Measurements from ENCODE around the gene CEP164.
"Not testable (repeated sequence)": the region's sequence is repeated elsewhere in the genome, so short reads cannot be mapped to it uniquely, and the experiment has no call there.

Gene CEP164

GRCh38 chr11:117399100-117399840 lies 71.6 kb downstream of the CEP164 start:
- not testable (repeated sequence) for DNase-seq

GRCh38 chr11:117405898-117406297 lies 78.2 kb downstream of the CEP164 start:
- not testable (repeated sequence) for DNase-seq

GRCh38 chr11:117407016-117407415 lies 79.4 kb downstream of the CEP164 start:
- no peak for DNase-seq

- no peak for DNase-seq
Measured at GRCh38 chr11:117408356-117408755, 80.7 kb downstream of the CEP164 start.

- DNase-seq = no peak
Measured at GRCh38 chr11:117409511-117409910, 81.9 kb downstream of the CEP164 start.

DNA sequence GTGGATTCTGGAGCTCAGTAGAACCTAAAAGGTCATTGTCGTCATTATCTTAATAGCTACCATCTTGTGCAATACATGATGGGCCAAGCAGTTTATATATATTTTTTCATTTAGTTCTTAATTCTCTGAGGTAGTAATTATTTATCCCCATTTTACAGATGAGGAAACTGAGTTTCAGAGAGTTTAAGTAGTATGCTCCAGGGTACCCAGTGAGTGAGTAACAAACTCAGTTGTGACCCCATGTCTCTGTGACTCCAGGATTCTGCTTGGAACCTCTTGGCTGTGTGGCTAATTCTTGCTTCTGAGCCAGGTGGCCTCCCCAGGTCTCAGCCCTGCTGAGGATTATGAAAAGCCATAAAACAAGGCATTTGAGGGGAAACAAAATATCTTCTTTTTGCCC lies 82.6 kb downstream of the CEP164 start:
- DNase-seq = no peak

DNA sequence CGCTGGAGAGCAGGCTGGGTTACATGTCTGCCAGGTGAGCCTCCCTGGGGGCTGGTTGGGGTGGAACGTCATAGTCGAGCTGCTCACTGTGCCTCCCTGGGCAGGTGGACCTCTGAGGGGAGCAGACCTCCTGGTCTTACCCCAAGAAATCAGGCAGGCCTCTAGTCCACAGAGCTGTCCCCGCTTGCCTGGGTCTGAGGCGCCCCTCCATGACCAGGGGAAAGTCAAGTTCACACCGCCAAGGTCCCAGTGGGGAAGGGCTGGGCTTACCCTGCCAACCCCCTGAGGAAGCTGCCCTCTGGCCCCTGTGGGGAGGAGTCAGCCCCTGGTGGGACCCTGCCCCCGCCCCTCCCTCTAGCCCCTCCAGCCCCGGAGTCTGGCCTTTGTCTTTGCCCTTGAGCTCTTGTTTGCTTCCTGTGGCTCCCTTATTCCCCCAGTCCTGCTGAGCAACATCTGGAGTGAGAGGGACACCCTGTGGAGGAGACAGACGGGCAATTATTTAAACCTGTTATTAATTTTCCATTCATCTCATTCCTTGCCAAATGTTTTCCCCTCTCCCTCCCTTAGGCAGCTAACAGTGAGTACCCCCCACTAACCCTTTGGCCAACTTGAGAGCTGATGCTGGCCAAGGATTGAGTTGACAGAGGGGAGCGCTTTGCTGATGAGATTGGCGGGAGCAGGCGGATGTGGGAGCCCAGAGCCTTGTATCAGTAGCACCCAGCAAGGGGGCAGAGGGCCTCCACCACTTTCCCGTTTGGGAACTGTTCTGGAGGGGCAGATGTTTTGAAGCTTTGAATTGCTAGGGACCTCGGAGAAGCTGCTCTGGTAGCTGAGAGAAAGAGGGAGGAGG lies 83.4 kb downstream of the CEP164 start:
- no peak for DNase-seq

- no peak for DNase-seq
Measured at GRCh38 chr11:117411736-117412135, 84.1 kb downstream of the CEP164 start.

DNA sequence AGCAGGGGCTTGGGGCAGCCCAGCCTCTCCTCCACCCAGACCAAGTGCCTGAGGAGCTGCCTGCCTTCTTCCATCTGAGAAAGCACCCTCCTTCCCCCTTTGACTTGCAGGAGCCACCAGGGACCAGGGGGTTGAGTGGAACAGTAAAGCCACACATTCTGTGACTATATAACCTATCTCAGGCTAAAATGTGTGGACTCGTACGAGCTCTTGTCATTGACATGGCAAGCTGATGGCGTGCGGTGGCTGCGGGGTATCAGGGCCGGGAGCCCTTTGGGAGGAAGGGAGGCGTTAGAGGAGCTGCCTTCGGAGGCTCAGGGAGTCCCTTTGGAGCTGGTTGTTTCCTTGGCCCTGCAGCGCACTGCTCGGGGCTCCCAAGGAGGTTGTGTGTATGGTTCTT lies 84.5 kb downstream of the CEP164 start:
- DNase-seq = no peak

GRCh38 chr11:117412653-117413275 lies 85.1 kb downstream of the CEP164 start:
- no peak for DNase-seq

DNA sequence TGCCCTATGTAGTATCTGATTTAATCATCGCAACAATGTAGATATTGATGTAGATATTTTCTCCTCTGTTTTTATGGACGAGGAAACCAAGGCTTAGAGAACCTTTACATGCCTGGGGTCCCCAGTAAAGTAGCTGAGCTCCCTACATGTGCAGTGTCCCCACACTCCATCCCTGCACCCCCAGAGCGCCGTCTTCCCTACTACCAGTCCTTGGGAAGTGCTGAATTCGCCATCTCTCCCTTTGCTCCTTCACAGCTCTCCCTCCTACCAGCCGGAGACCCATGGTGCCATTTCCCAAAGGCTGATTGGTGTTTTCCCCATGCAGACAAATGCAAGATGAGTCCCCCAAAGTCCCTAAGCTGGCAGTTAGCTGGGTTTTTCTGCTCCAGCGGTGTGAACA lies 86.0 kb downstream of the CEP164 start:
- DNase-seq = no peak

DNA sequence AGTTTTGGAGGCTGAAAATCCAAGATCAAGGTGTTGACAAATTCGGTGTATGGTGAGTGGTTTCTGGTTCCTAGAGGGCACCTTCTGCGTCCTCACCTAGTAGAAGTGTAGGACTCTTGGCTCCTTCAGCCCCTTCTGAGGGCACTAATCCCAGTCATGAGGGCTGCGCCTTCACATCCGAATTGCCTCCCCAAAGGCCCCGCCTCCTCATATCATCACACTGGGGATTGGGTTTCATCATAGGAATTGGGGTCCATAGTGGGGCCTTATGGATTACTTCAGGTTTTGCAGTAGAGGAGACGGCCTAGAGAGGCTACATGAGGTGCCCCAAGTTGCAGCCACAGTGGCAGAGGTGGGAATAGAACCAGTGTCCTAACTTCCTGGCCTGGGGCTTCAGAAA lies 87.1 kb downstream of the CEP164 start:
- no peak for DNase-seq

DNA sequence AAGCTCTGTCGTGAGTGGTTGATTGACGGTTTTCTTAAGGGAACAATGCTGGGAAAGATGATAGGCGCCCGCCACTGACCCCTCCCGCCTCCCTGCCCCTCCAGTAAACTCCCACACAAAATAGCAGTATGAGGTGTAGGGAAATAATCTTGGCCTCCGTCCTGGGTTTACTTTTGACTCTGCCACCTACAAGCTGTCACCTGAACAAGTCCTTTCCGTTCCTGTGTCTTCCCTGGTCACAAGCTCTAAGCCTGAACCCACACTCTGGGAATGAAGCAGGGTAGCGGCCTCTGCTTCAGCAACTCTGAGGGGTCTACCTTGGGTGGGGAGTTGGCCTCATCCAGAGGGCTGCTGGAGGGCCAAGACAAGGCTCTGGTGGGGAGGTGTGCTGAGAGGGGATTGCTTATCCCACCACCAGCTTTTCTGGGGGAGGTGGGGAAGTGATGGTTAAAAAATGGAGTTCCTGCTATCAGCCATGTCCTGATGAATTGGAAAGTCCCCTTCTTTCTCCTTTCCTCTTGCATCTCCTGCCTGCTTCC lies 87.8 kb downstream of the CEP164 start:
- no peak for DNase-seq

DNA sequence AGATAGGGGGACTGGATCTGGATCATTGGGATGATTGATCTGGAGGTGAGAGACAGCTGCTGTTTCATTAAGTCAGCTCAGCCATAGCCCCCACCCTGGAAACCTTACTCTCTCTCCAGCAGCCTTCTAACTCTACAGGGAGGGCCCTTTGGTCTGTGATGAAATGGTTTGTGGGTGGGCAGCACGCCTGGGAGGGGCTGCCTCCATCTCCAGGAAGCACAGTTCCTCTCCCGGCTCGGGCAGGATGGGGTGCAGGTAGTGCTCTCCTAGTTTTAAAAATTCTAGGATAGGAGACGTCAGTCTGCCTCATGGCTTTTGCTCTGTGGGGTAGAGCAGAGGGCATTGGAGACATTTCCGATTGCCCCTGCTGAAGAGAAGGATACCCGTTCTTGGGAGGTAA lies 89.7 kb downstream of the CEP164 start:
- no peak for DNase-seq

- no peak for DNase-seq
Measured at GRCh38 chr11:117417856-117418255, 90.2 kb downstream of the CEP164 start.

- DNase-seq = no peak
Measured at GRCh38 chr11:117418737-117419481, 91.3 kb downstream of the CEP164 start.

GRCh38 chr11:117419482-117420142 lies 92.0 kb downstream of the CEP164 start:
- DNase-seq = no peak

DNA sequence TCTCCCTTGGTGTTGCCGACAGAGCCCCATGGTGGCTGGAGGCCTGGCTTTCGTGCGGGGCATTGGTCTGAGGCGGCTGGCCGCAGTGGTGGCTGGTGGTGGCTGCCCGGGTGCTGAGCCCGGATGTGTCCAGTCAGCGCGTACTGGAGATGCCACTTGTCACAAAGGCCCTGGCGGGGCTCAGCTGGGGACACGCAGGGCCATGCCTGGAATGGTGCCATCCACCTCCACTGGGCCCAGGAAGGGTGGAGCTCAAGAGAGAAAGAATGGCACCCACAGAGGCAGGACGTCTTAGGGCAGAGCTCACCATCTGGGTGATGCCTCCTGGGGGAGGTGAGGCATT lies 92.5 kb downstream of the CEP164 start:
- DNase-seq = no peak

DNA sequence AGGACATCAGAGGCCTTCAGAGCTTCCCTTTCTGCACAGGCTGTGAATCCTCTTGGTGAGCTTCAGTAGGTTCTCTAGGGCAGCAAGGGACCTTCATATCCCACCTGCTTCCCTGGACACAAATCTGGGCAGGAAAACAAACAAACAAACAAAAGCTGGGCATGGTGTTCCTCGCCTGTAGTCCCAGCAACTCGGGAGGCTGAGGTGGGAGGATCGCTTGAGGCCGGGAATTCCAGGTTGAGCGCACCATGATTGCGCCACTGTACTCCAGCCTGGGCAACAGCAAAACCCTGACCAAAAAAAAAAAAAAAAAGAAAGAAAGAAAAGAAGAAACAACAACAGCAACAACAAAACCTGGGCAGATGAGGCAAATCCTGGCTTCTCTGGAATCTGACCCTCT lies 92.9 kb downstream of the CEP164 start:
- no peak for DNase-seq

DNA sequence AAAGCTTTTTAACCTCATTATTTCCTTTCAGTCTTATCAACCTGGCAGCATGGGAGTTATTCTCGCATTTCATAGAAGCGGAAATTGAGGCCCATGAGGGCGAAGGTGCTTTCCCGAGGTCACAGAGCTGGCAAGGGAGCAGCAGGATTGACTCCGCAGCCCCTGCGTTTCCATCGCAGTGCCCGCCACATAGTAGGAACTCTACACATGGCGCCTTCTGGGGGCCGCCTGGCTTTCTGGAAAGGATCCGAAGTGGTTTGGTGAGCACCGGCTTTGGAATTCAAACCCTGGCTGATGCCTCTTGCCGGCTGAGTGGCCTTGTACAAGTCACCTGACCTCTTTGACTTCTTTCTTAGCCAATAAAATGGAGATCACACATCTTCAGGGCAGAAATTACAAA lies 93.4 kb downstream of the CEP164 start:
- no peak for DNase-seq

DNA sequence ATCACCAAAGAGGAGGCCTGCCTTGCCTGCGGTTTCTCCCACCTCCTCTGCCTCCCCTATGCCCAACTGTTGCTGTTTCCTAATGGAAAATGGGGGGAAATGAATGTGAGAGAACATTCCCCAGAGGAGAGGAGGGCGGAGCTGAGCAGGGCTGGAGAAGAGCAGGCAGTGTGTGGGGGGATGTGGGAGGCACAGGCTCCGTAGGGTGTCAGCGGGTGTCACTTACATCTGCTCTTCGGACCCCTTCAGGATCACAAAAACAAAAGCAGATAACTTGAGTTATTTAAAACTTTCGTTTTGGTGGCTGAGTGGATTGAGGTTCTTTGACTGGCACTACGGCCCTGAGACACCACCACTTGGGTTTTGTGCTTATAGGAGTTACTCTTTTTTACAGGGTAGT lies 93.8 kb downstream of the CEP164 start:
- DNase-seq = no peak

GRCh38 chr11:117423046-117423575 lies 95.5 kb downstream of the CEP164 start:
- DNase-seq = no peak
